ENCODE measurements around the gene CGB7.

- TF ChIP-seq EZH2 (IDR thresholded peaks at IDR 0.05; ENCODE audit: borderline replicate concordance, low read depth, low read length, poor library complexity, severe bottlenecking) (no peak), CTCF (conservative IDR thresholded peaks at IDR 0.05; ENCODE audit: low read depth, low read length) (no peak)
These were observed 46.4 kb downstream of the CGB7 start for GRCh38 chr19:49011194-49011593.

Measured in A673 (cell line).